Stomach (tissue), 9 donors: ENCODE data around the gene PDE8B. TPM values are rescaled to one million over a fixed set of nuclear protein-coding genes. Genes with fewer than 3 reads are reported as not detected.

Experiments
- DNase-seq, 2 donors: peaks; one replicate each; pipeline versions ENCODE4 v3.0.0 to v3.0.0-alpha.2; 2013 to 2019
- H3K27ac ChIP-seq, 5 donors: fragments of 200-600 bp in 4 of 5; sonication (generic) in 4 of 5; one replicate each; pipeline ENCODE4 v1.5.1; 2013 to 2019; ENCODE audit warnings: mild to moderate bottlenecking in 1 of 5, moderate library complexity in 1 of 5
- H3K27me3 ChIP-seq, 3 donors: fragments of 200-600 bp; sonication (generic); one replicate each; pipeline ENCODE4 v1.5.1; 2017 to 2019; ENCODE audit warnings: mixed run types in 1 of 3
- H3K36me3 ChIP-seq, 4 donors: fragments of 200-600 bp; sonication (generic); 1 replicate in 3 of 4; 2 replicates in 1 of 4; pipeline ENCODE4 v1.5.1; 2016 to 2019
- H3K4me1 ChIP-seq, 4 donors: fragments of 200-600 bp; sonication (generic); one replicate each; pipeline ENCODE4 v1.5.1; 2016 to 2019
- H3K4me3 ChIP-seq, 4 donors: fragments of 200-600 bp; sonication (generic) in 3 of 4; one replicate each; pipeline ENCODE4 v1.5.1; 2016 to 2019; ENCODE audit warnings: mild to moderate bottlenecking in 1 of 4
- H3K9me3 ChIP-seq, 4 donors: fragments of 200-600 bp; sonication (generic); one replicate each; pipeline ENCODE4 v1.5.1; 2016 to 2019
- EP300 ChIP-seq: sonication (generic); formaldehyde crosslinking; IDR thresholded peaks from one replicate; pipeline ENCODE4 v1.6.1; 2017; ENCODE audit warnings: antibody characterized with exemption
- POLR2A ChIP-seq, 4 donors: fragments of 450-650 bp; IDR thresholded peaks; one replicate each; pipeline ENCODE4 v1.6.1; 2016; ENCODE audit warnings: antibody characterized with exemption in 4 of 4, control low read depth in 2 of 4, mild to moderate bottlenecking in 1 of 4, moderate library complexity in 1 of 4
- POLR2AphosphoS5 ChIP-seq, 3 donors: sonication (generic); formaldehyde crosslinking; IDR thresholded peaks; one replicate each; pipeline ENCODE4 v1.6.1; 2016; ENCODE audit warnings: antibody characterized with exemption in 3 of 3
- WGBS, 5 donors: extraction: QIAGEN DNeasy Blood & Tissue Kit in 3 of 5; methylation state at CpG; one replicate each; pipeline versions ENCODE4 v1.1.5 to v1.1.7; 2013 to 2018; 5-methylcytosine and 5-hydroxymethylcytosine counted together
- intact Hi-C: fragments of 100-400 bp; cut with DNase I; formaldehyde crosslinking; loops from one replicate; pipeline ENCODE4 v1.15.1; 2023; ENCODE audit warnings: low total_unique reads
- polyA plus RNA-seq, 3 donors: library from polyadenylated mRNA; stranded (reverse); fragments of 200-250 nt; gene quantifications; one replicate each; pipeline ENCODE4 v1.2.3, GENCODE V29; 2013
- total RNA-seq, 5 donors: library from RNA; depleted of rRNA; stranded (reverse); fragments of >200 nt; gene quantifications; one replicate each; pipeline versions ENCODE4 v1.1.0 to v1.2.3, GENCODE V29; 2014 to 2016
- TF ChIP-seq, protein P1 (sequence below), 7 experiments: fragments of 450-650 bp in 4 of 7; fragments of 200-600 bp in 3 of 7; sonication (generic) in 3 of 7; IDR thresholded peaks; one replicate each; pipeline ENCODE4 v1.5.1; 2016 to 2019; ENCODE audit warnings: antibody characterized with exemption in 7 of 7, control low read depth in 2 of 7, mild to moderate bottlenecking in 1 of 7
- donor health status: healthy with polysubstance abuse.
- donor health status: Bipolar disorder and iron deficiency.
- donor health status: healthy.

The PDE8B gene
- total and polyA plus RNA-seq, 8 donors = 0.56 to 243 (median 3.5) TPM; not detected in 1

GRCh38 chr5:77309140-77309539 lies 98.7 kb downstream of the PDE8B start:
- Histone ChIP-seq H3K27me3 (no peaks in the 10 kb centered on the region), H3K4me1 (peaks cover 4 to 38% (median 12%) of the 10 kb centered on the region in 4 donors), H3K27ac (no peak overlapping the region), H3K9me3 (no peaks in the 10 kb centered on the region), H3K36me3 (no peaks in the 10 kb centered on the region), H3K4me3 (no peak overlapping the region)
- no peak for DNase-seq
- intact Hi-C loops = no loop called here
- TF ChIP-seq, protein P1, sequence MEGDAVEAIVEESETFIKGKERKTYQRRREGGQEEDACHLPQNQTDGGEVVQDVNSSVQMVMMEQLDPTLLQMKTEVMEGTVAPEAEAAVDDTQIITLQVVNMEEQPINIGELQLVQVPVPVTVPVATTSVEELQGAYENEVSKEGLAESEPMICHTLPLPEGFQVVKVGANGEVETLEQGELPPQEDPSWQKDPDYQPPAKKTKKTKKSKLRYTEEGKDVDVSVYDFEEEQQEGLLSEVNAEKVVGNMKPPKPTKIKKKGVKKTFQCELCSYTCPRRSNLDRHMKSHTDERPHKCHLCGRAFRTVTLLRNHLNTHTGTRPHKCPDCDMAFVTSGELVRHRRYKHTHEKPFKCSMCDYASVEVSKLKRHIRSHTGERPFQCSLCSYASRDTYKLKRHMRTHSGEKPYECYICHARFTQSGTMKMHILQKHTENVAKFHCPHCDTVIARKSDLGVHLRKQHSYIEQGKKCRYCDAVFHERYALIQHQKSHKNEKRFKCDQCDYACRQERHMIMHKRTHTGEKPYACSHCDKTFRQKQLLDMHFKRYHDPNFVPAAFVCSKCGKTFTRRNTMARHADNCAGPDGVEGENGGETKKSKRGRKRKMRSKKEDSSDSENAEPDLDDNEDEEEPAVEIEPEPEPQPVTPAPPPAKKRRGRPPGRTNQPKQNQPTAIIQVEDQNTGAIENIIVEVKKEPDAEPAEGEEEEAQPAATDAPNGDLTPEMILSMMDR (IDR thresholded peaks at IDR 0.05) = no peak
- TF ChIP-seq EP300 = no peak
- TF ChIP-seq POLR2A (IDR thresholded peaks at IDR 0.05) = no peak
- no peak for TF ChIP-seq POLR2AphosphoS5 (IDR thresholded peaks at IDR 0.05)
- 87 to 96% (median 94%) methylated on average over 2 of the region's 2 CpGs for WGBS, 5 donors

DNA sequence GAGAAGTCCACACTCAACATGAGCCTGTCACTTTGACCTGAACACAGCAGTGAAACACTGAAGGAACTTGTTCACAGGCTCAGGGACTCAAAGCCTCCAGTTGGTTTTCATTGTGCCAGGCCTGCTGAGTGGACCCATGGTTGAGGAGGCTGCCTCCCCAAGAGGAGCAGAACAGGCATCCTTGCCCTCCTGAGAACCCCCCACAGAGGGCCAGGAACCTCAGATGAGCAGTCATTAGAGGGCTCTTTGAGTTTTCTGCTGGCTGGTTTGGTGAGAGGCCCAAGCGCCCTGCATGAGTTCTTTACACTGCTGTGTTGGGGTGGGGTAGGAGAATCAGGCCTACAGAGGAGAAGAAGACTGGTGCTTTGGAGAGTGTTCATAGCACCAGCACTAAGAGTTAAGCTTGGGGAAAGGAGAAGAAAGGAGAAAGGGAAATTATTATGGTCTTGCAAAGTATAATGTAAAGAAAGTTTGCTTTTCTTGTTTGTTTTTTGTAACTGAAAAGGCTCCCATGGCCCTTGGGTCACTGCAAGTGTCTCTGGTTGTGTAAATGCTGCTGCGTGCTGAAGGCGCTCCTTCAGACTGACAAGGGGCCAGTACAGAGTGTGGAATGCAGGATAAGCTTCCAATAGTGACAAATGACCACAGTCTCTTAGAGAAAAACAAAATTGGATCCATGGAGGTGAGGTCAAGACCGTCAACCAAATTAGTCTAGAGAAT lies 100.2 kb downstream of the PDE8B start:
- intact Hi-C loops = no loop called here
- H3K27me3 ChIP-seq = no peaks in the 10 kb centered on the region
- TF ChIP-seq POLR2A (IDR thresholded peaks at IDR 0.05) (no peak), POLR2AphosphoS5 (IDR thresholded peaks at IDR 0.05) (no peak), EP300 (no peak)
- TF ChIP-seq, protein P1 (IDR thresholded peaks at IDR 0.05) = no peak
- H3K4me3 ChIP-seq = no peak overlapping the region
- H3K36me3 ChIP-seq = no peaks in the 10 kb centered on the region
- H3K27ac ChIP-seq = no peak overlapping the region
- H3K9me3 ChIP-seq = no peaks in the 10 kb centered on the region
- 69 to 84% (median 76%) methylated on average over 4 of the region's 4 CpGs for WGBS, 5 donors
- no peak for DNase-seq
- peaks cover 4 to 30% (median 9%) of the 10 kb centered on the region in 4 donors for H3K4me1 ChIP-seq

- intact Hi-C loops = no loop called here
- H3K9me3 ChIP-seq = no peaks in the 10 kb centered on the region
- WGBS, 5 donors = 48 to 78% (median 72%) methylated on average over 1 of the region's 1 CpG
- no peaks in the 10 kb centered on the region for H3K27me3 ChIP-seq
- H3K27ac ChIP-seq = no peak overlapping the region
- DNase-seq = no peak
- no peak overlapping the region for H3K4me3 ChIP-seq
- H3K36me3 ChIP-seq = no peaks in the 10 kb centered on the region
- peaks cover 4 to 25% (median 8%) of the 10 kb centered on the region in 4 donors for H3K4me1 ChIP-seq
- no peak for TF ChIP-seq POLR2A (IDR thresholded peaks at IDR 0.05)
- TF ChIP-seq POLR2AphosphoS5 (IDR thresholded peaks at IDR 0.05) = no peak
- no peak for TF ChIP-seq EP300
- TF ChIP-seq, protein P1 (IDR thresholded peaks at IDR 0.05) = no peak
These were observed 100.7 kb downstream of the PDE8B start for GRCh38 chr5:77311214-77311571.

DNA sequence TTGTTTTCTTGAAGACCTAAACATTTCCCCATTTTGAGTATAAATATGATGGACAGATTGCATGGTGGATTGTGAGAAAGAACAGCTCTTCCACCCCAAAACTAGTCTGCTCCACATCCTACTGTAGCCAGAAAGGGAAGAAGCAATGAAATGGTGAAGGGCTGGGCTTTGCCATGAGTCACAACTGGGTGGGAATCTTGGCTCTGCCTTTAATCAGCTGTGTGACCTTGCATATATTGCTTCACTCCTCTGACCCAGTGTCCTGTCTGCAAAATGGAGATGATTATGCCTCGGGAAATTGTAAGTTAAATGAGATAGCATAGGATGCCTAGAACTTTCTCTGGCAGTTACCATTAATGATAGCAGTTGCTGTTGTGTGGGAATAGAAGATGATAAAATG lies 101.9 kb downstream of the PDE8B start:
- Histone ChIP-seq H3K27me3 (no peaks in the 10 kb centered on the region), H3K4me1 (peaks cover 0 to 13% (median 0%) of the 10 kb centered on the region in 4 donors), H3K27ac (no peak overlapping the region), H3K9me3 (no peaks in the 10 kb centered on the region), H3K4me3 (no peak overlapping the region), H3K36me3 (no peaks in the 10 kb centered on the region)
- no peak for TF ChIP-seq POLR2AphosphoS5 (IDR thresholded peaks at IDR 0.05)
- TF ChIP-seq, protein P1 (IDR thresholded peaks at IDR 0.05) = no peak
- no peak for TF ChIP-seq POLR2A (IDR thresholded peaks at IDR 0.05)
- no peak for TF ChIP-seq EP300
- WGBS, 5 donors = 55 to 83% (median 76%) methylated on average over 1 of the region's 1 CpG
- intact Hi-C loops = no loop called here
- DNase-seq = no peak
